Suppressor macrophage treated with lipopolysaccharide for 4 hours (primary cell): ENCODE results near the gene CARS1.

Experiments used
- DNase-seq: peaks from one replicate; pipeline ENCODE4 v3.0.0-alpha.2; 2020

The CARS1 gene

GRCh38 chr11:2952290-2952689 lies 104.9 kb downstream of the CARS1 start:
- no peak for DNase-seq

- DNase-seq = no peak
Observed at GRCh38 chr11:2951231-2952110, 105.8 kb downstream of the CARS1 start.
